ENCODE results near the gene IBA57.
"Not testable (repeated sequence)": the region's sequence is repeated elsewhere in the genome, so short reads cannot be mapped to it uniquely, and the experiment has no call there.

The IBA57 gene

GRCh38 chr1:228225165-228225710 lies 59.6 kb downstream of the IBA57 start:
- TF ChIP-seq, protein P1, sequence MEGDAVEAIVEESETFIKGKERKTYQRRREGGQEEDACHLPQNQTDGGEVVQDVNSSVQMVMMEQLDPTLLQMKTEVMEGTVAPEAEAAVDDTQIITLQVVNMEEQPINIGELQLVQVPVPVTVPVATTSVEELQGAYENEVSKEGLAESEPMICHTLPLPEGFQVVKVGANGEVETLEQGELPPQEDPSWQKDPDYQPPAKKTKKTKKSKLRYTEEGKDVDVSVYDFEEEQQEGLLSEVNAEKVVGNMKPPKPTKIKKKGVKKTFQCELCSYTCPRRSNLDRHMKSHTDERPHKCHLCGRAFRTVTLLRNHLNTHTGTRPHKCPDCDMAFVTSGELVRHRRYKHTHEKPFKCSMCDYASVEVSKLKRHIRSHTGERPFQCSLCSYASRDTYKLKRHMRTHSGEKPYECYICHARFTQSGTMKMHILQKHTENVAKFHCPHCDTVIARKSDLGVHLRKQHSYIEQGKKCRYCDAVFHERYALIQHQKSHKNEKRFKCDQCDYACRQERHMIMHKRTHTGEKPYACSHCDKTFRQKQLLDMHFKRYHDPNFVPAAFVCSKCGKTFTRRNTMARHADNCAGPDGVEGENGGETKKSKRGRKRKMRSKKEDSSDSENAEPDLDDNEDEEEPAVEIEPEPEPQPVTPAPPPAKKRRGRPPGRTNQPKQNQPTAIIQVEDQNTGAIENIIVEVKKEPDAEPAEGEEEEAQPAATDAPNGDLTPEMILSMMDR (IDR thresholded peaks at IDR 0.05; ENCODE audit: borderline replicate concordance, control extremely low read depth, extremely low read depth, insufficient read depth, missing control alignments): no peak
- DNase-seq (ENCODE audit: low spot score): no peak
- in situ Hi-C loops (cut with MboI; ENCODE audit: low sequenced_read_pairs, unreplicated experiment): no loop called here

DNA sequence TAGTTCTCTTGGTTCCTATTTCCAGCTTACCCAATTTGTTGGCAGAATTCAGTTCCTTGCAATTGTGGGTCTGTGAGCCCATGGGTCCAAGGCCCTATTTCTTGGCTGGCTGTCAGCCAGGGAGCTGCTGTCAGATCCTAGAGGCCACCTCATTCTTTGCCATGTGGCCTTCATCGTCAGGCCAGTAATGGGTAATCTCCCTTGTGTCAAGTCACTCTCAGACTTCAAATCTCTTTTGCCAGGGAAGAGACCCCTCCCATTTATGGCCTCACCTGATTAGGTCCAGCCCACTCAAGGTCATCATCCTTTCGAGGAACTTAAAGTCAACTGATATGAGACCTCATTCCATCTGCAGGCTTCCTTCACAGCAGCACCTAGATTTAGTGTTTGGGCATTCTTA lies 60.1 kb downstream of the IBA57 start:
- TF ChIP-seq, protein P1 (IDR thresholded peaks at IDR 0.05; ENCODE audit: borderline replicate concordance, control extremely low read depth, extremely low read depth, insufficient read depth, missing control alignments): no peak
- in situ Hi-C loops (cut with MboI; ENCODE audit: low sequenced_read_pairs, unreplicated experiment): no loop called here
- DNase-seq (ENCODE audit: low spot score): no peak

DNA sequence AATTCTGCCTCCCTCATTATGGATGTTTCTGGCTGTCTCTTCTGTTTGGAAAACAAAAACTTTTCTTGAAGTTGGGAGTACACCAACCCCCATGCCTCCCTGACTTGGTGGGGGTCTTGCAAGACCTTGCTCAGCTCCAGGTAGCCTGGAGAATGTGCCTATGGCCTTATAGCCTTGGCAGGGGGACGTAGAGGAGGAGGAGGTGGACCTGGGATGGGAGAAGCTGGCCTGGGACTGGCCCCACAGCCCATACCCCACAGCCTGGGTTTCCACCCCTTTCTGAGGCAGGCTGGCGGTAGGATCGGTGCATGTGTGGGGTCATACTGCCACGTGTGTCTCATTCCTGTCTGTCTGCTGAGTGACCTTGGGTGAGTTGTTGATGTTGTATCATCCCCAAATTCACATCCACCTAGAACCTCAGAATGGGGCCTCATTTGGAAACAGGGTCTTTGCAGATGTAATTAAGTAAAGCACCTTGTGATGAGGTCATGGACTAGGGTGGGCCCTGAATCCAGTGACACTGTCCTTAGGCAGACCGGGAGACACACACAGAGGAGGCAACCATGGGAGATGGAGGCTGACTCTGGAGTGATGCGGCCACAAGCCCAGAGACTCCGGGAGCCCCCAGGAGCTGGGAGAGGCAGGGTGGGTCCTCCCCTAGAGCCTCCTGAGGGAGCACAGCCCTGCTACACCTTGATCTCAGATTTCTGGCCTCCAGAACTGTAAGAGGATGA lies 60.7 kb downstream of the IBA57 start:
- TF ChIP-seq, protein P1 (IDR thresholded peaks at IDR 0.05; ENCODE audit: borderline replicate concordance, control extremely low read depth, extremely low read depth, insufficient read depth, missing control alignments): no peak
- in situ Hi-C loops (cut with MboI; ENCODE audit: low sequenced_read_pairs, unreplicated experiment): no loop called here
- DNase-seq (ENCODE audit: low spot score): no peak

DNA sequence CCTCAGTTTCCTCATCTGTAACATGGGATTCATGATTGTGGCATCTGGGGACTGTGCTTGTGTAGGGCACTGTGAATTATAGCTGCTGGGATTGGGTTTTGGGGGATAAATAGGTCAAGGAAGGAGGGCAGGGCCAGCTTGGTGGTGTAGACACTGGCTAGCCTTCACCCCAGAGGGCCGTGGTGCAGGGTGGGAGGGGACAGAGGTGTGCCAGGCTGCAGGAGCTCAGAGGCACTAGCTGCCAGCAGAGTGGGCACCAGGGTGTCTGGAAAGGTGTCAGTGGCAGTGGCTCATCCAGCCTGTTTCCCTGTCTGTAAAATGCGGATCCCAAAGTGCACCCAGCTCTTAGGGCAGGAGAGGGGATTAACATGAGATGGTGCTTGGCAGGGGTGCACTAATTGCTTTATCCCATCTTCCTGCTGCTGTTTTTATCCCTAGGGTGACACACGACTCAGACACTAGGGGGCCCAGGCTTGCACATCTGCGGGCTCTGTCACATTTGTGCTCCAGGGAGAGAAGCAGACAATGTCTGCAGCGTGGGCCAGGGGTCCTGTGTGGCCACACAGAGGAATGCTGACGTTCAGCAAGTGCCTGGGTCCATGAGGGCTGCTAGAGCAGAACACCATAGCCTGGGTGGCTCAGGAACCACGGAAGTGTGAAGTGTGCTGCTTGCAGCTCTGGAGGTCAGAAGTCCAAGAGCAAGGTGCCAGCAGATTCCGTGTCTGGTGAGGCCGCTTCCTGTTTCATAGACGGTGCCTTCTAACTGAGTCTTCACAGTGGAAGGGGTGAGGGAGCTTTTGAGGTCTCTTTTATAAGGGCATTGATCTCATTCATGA lies 61.6 kb downstream of the IBA57 start:
- DNase-seq (ENCODE audit: low spot score): no peak
- TF ChIP-seq, protein P1 (IDR thresholded peaks at IDR 0.05; ENCODE audit: borderline replicate concordance, control extremely low read depth, extremely low read depth, insufficient read depth, missing control alignments): no peak
- in situ Hi-C loops (cut with MboI; ENCODE audit: low sequenced_read_pairs, unreplicated experiment): no loop called here

- DNase-seq (ENCODE audit: low spot score); in situ Hi-C loops (cut with MboI; ENCODE audit: low sequenced_read_pairs, unreplicated experiment): not testable (repeated sequence)
These were observed 62.5 kb downstream of the IBA57 start for GRCh38 chr1:228228147-228228546.

GRCh38 chr1:228228601-228229074 lies 63.0 kb downstream of the IBA57 start:
- DNase-seq (ENCODE audit: low spot score): no peak
- in situ Hi-C loops (cut with MboI; ENCODE audit: low sequenced_read_pairs, unreplicated experiment): no loop called here
- TF ChIP-seq, protein P1 (IDR thresholded peaks at IDR 0.05; ENCODE audit: borderline replicate concordance, control extremely low read depth, extremely low read depth, insufficient read depth, missing control alignments): no peak
